K562 (cell line): Measurements from ENCODE around the gene CPZ. TPM values are rescaled to one million over a fixed set of nuclear protein-coding genes. Genes with fewer than 3 reads are reported as not detected.

Experiments used
- ATAC-seq: fragments of 200-7000 bp; cut with Tn5 transposase; 3 replicates; pipeline ENCODE4 v1.9.1; 2020; ENCODE audit warnings: moderate library complexity
- BruUV-seq: library from RNA; stranded (reverse); fragments of 400-500 nt; replicated peaks from 2 replicates; lab custom pipeline; 2021; lab: Mats Ljungman, UMichigan
- CTCF ChIA-PET: fragments of 300-600 bp; formaldehyde crosslinking; extraction: SDS; loops from one replicate; lab custom pipeline; 2021; ENCODE audit warnings: low intra/inter-chr PET ratio; lab: Yijun Ruan, JAX
- POLR2A ChIA-PET: fragments of 300-600, 350-650 bp; sonication (Branson Sonifier 250); formaldehyde crosslinking; extraction: SDS; loops from one replicate; lab custom pipeline; 2021; ENCODE audit warnings: antibody characterized with exemption, inconsistent platforms; lab: Yijun Ruan, JAX
- DNase-seq, 4 experiments: peaks; one replicate each; pipeline versions ENCODE4 v3.0.0 to v3.0.0-alpha.2; 2011 to 2018; ENCODE audit warnings: low spot score in 3 of 4, mixed read lengths in 3 of 4; ENCODE audit errors: extremely low read depth in 1 of 4
- FAIRE-seq: peaks from 2 replicates; lab custom pipeline; 2011; peaks lifted over from hg19 to GRCh38; lab: Jason Lieb, UNC
- H2AFZ ChIP-seq: 2 replicates; pipeline ENCODE4 v1.6.0; 2011; ENCODE audit warnings: low read depth, low read length, control low read depth, inconsistent platforms
- H3K27ac ChIP-seq: fragments of 200-600 bp; 3 replicates; pipeline ENCODE4 v1.8.0; 2011; ENCODE audit warnings: low read depth, mild to moderate bottlenecking, control low read depth, inconsistent platforms, low read length, moderate library complexity, mixed read lengths; ENCODE audit errors: extremely low read depth
- H3K27me3 ChIP-seq, 2 experiments: fragments of 300-600 bp in 1 of 2; 2 replicates in 1 of 2; 3 replicates in 1 of 2; pipeline versions ENCODE4 v1.6.0 to v1.8.0; 2011; ENCODE audit warnings: inconsistent platforms in 2 of 2, low read length in 2 of 2, mild to moderate bottlenecking in 1 of 2, mixed read lengths in 1 of 2, moderate library complexity in 1 of 2; ENCODE audit not compliant: control insufficient read depth in 2 of 2, insufficient read depth in 2 of 2
- H3K36me3 ChIP-seq: fragments of 300-600 bp; 3 replicates; pipeline ENCODE4 v1.8.0; 2011; ENCODE audit warnings: mild to moderate bottlenecking, low read length, inconsistent platforms; ENCODE audit not compliant: control insufficient read depth, insufficient read depth
- H3K4me1 ChIP-seq, 2 experiments: fragments of 200-600 bp in 1 of 2; replicated peaks in 1 of 2; 2 replicates in 1 of 2; 3 replicates in 1 of 2; pipeline versions ENCODE4 v1.5.1 to v1.8.0; 2011; ENCODE audit warnings: inconsistent platforms in 2 of 2, low read length in 2 of 2, mild to moderate bottlenecking in 1 of 2, mixed read lengths in 1 of 2, moderate library complexity in 1 of 2; ENCODE audit not compliant: control insufficient read depth in 2 of 2, insufficient read depth in 2 of 2
- H3K4me2 ChIP-seq: 2 replicates; pipeline ENCODE4 v1.6.1; 2011; ENCODE audit warnings: low read length, control low read depth, inconsistent platforms, mixed read lengths; ENCODE audit not compliant: insufficient read depth
- H3K4me3 ChIP-seq: fragments of 200-600 bp; sonication (generic), shearing (Covaris generic); 2 replicates; pipeline ENCODE4 v1.5.1; 2016; ENCODE audit warnings: control low read depth, inconsistent platforms
- H3K79me2 ChIP-seq: fragments of 200-600 bp; 3 replicates; pipeline ENCODE4 v1.8.0; 2011; ENCODE audit warnings: low read length, inconsistent platforms; ENCODE audit not compliant: control insufficient read depth, insufficient read depth
- H3K9ac ChIP-seq, 2 experiments: 2 replicates each; pipeline versions ENCODE4 v1.6.0 to v1.6.1; 2011; ENCODE audit warnings: low read depth in 2 of 2, low read length in 2 of 2, control low read depth in 1 of 2, inconsistent platforms in 1 of 2, mild to moderate bottlenecking in 1 of 2, mixed read lengths in 1 of 2; ENCODE audit not compliant: insufficient read depth in 1 of 2
- H3K9me1 ChIP-seq: one replicate; pipeline ENCODE4 v1.6.0; 2011; ENCODE audit warnings: inconsistent platforms, mild to moderate bottlenecking, low read length, moderate library complexity; ENCODE audit not compliant: control insufficient read depth, insufficient read depth
- H3K9me3 ChIP-seq: replicated peaks from 2 replicates; pipeline ENCODE4 v1.5.1; 2011; ENCODE audit warnings: low read depth, low read length, inconsistent platforms; ENCODE audit not compliant: control insufficient read depth, insufficient read depth
- H4K20me1 ChIP-seq: replicated peaks from 2 replicates; pipeline ENCODE4 v1.6.1; 2011; ENCODE audit warnings: low read length, inconsistent platforms, mixed read lengths; ENCODE audit not compliant: control insufficient read depth, insufficient read depth
- BRD9 ChIP-seq: fragments of 450-650 bp; IDR thresholded peaks from 2 replicates; pipeline ENCODE4 v1.6.1; 2018; ENCODE audit warnings: low read depth; ENCODE audit not compliant: partially characterized antibody
- KAT8 ChIP-seq: fragments of 450-650 bp; IDR thresholded peaks from 2 replicates; pipeline ENCODE4 v1.6.1; 2016; ENCODE audit warnings: low read depth, mild to moderate bottlenecking
- PHB2 ChIP-seq: fragments of 450-650 bp; IDR thresholded peaks from 2 replicates; pipeline ENCODE4 v1.6.1; 2017; ENCODE audit warnings: low read depth
- SRSF9 ChIP-seq: fragments of 200-400 bp; formaldehyde crosslinking; IDR thresholded peaks from 2 replicates; pipeline ENCODE4 v1.6.1; 2017; ENCODE audit warnings: low read depth, low read length, borderline replicate concordance
- WGBS: fragments of 100-300 bp; shearing (Covaris generic); methylation state at CpG from one replicate; pipeline ENCODE4 v1.1.6; 2016; ENCODE audit warnings: low coverage, mixed read lengths; ENCODE audit not compliant: insufficient coverage; ENCODE audit errors: missing lambda C conversion rate; 5-methylcytosine and 5-hydroxymethylcytosine counted together
- in situ Hi-C: fragments of 300-500 bp; cut with MboI; formaldehyde crosslinking; loops from 4 replicates; pipeline ENCODE4 v1.15.0; 2018; ENCODE audit warnings: inconsistent platforms, mixed read lengths
- intact Hi-C: fragments of 100-400 bp; cut with micrococcal nuclease; formaldehyde crosslinking; loops from 2 replicates; pipeline ENCODE4 v1.14.2; 2022
- polyA plus RNA-seq, 8 experiments: library from polyadenylated mRNA; depleted of rRNA in 4 of 8; stranded (reverse) in 5 of 8; unstranded in 3 of 8; fragments of >200 nt; fragmentation: Nextera tagmentation in 2 of 8; fragmentation: Illumina TruSeq in 1 of 8; extraction: Ambion mirVana in 2 of 8; extraction: Trizol in 1 of 8; gene quantifications; 2 replicates each; pipeline versions ENCODE4 v1.2.1 to v1.2.3, GENCODE V29; 2011 to 2014; ENCODE audit warnings: inconsistent platforms in 1 of 8, missing spikeins in 1 of 8
- total RNA-seq, 7 experiments: library from RNA; depleted of rRNA in 6 of 7; stranded (reverse); fragments of >200 nt in 6 of 7; fragmentation: Illumina TruSeq in 2 of 7; extraction: Trizol in 2 of 7; gene quantifications; 2 replicates each; pipeline versions ENCODE4 v1.2.1 to v1.2.3, GENCODE V29; 2011 to 2021; ENCODE audit warnings: low replicate concordance in 1 of 7
- TF ChIP-seq, protein P1 (sequence below): fragments of 250-450 bp; sonication (Bioruptor Pico); IDR thresholded peaks from 2 replicates; pipeline ENCODE4 v1.6.1; 2021; ENCODE audit warnings: mild to moderate bottlenecking

The CPZ gene
- total and polyA plus RNA-seq, 9 of the 15 experiments (the other 6 are each of a cell fraction or from before 2014, with no cell fraction given) = 0.06 to 2.2 (median 1.2) TPM; not detected in 1

DNA sequence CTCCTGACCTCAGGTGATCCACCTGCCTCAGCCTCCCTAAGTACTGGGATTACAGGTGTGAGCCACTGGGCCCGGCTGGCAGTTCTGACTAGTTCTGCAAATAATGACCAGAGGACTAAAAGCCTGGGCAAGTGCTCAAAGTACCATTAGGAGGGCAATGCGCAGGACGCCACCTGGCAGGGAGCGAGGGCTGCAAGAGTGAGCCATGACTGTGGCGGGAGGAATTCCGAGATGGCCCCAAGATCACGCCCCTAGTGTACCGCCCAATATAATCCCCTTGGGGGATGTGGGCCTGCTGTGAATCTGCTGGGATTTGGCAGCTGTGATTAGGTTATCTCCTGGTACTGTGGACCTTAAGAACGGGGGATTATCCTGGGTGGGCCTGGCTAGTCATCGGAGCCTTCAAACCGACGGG is 38.6 kb upstream of the CPZ start:
- POLR2A ChIA-PET = interaction anchor here (2.0 kb wide), 1 partner anchor 39 kb away, joined by 6 read pairs; the partner anchor contains the start of gene CPZ
- H3K4me2 ChIP-seq = no peak overlapping the region
- in situ Hi-C loops = no loop called here
- no peak overlapping the region for H3K27ac ChIP-seq
- peaks cover 0 to 12% of the 10 kb centered on the region in 2 experiments; a peak in 3 of 5 replicates for H3K27me3 ChIP-seq
- no peak overlapping the region; a peak in 1 of 4 replicates for H3K9ac ChIP-seq
- 28% methylated on average over 12 of the region's 12 CpGs for WGBS
- CTCF ChIA-PET = no interaction called here
- no peaks in the 10 kb centered on the region for H3K79me2 ChIP-seq
- TF ChIP-seq KAT8 = no peak
- TF ChIP-seq PHB2 = no peak
- TF ChIP-seq, protein P1, sequence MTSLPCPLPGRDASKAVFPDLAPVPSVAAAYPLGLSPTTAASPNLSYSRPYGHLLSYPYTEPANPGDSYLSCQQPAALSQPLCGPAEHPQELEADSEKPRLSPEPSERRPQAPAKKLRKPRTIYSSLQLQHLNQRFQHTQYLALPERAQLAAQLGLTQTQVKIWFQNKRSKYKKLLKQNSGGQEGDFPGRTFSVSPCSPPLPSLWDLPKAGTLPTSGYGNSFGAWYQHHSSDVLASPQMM (CRISPR knock-in tag) = no peak
- no peak for TF ChIP-seq SRSF9
- TF ChIP-seq BRD9 = no peak
- ATAC-seq (no peak), FAIRE-seq (no peak), DNase-seq (no peak)
- no peaks in the 10 kb centered on the region; the same call in 1 of the 2 replicates for H4K20me1 ChIP-seq
- H3K4me1 ChIP-seq = peaks cover 9 to 15% of the 10 kb centered on the region in 2 experiments
- H3K9me1 ChIP-seq = no peaks in the 10 kb centered on the region
- H2AFZ ChIP-seq = no peak overlapping the region
- H3K4me3 ChIP-seq = no peak overlapping the region
- H3K9me3 ChIP-seq = no peaks in the 10 kb centered on the region
- intact Hi-C loops = no loop called here
- no peaks in the 10 kb centered on the region for H3K36me3 ChIP-seq
- no TSS peak for BruUV-seq
